Activated naive CD8-positive, alpha-beta T cell (primary cell): Measurements from ENCODE around the gene HAPLN1.

Experiments
- H3K27ac Mint-ChIP-seq: one replicate; pipeline ENCODE4 v1.8.0; 2021; ENCODE audit warnings: mixed read lengths
- H3K27me3 Mint-ChIP-seq: one replicate; pipeline ENCODE4 v1.8.0; 2021; ENCODE audit warnings: mixed read lengths
- H3K36me3 Mint-ChIP-seq: one replicate; pipeline ENCODE4 v1.8.0; 2021; ENCODE audit warnings: mixed read lengths
- H3K4me1 Mint-ChIP-seq: one replicate; pipeline ENCODE4 v1.8.0; 2021; ENCODE audit warnings: low read depth, mixed read lengths
- H3K4me3 Mint-ChIP-seq: one replicate; pipeline ENCODE4 v1.8.0; 2021; ENCODE audit warnings: mild to moderate bottlenecking, mixed read lengths
- H3K9me3 Mint-ChIP-seq: one replicate; pipeline ENCODE4 v1.8.0; 2021; ENCODE audit warnings: low read depth, mixed read lengths

HAPLN1 gene

DNA sequence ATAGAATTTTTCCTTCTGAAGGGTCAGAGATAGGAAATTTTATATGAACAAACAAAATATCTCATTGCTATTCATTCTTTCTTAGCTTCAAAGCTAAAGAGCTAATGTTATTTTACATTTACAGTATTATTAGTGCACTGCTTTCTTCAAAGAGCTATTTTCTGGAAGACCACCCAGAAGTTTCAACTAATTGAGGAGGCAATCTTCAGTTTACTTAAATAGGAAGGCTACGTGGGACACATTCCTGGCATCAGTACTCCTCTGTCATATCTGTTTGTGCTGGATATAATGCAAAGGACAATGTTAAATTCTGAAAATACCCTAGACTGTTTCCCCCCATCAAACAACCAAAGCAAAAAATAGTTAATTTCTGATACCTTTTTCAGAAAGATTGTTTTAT is 30.8 kb downstream of the HAPLN1 start:
- no peaks in the 10 kb centered on the region for H3K4me1 Mint-ChIP-seq
- H3K4me3 Mint-ChIP-seq = no peak overlapping the region
- peaks cover 14% of the 10 kb centered on the region for H3K27me3 Mint-ChIP-seq

DNA sequence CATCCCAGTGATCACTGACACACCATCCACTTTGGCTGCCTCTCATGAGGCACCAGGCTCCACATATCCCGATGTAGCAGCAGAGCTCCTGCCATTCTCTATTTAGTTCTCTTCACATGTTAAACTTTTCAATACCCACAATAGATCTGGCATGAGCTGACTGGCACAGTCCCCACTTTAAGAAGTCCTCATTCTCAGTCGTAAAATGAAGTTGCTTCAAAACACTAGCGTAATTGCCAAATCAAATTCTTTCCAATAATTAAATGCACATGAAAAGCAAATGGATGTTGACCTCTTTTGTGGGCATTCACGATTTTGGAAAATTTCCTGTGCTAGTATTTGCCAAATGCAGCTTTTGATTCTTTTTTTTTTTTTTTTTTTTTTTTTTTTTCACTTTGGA is 32.4 kb downstream of the HAPLN1 start:
- Mint-ChIP-seq H3K27ac (no peak overlapping the region), H3K36me3 (no peaks in the 10 kb centered on the region), H3K9me3 (no peaks in the 10 kb centered on the region), H3K4me1 (no peaks in the 10 kb centered on the region), H3K4me3 (no peak overlapping the region), H3K27me3 (peaks cover 14% of the 10 kb centered on the region)

More for the DNA sequence above, 30.8 kb downstream of the HAPLN1 start:
- H3K36me3 Mint-ChIP-seq = no peaks in the 10 kb centered on the region
- H3K27ac Mint-ChIP-seq = no peak overlapping the region
- no peaks in the 10 kb centered on the region for H3K9me3 Mint-ChIP-seq

DNA sequence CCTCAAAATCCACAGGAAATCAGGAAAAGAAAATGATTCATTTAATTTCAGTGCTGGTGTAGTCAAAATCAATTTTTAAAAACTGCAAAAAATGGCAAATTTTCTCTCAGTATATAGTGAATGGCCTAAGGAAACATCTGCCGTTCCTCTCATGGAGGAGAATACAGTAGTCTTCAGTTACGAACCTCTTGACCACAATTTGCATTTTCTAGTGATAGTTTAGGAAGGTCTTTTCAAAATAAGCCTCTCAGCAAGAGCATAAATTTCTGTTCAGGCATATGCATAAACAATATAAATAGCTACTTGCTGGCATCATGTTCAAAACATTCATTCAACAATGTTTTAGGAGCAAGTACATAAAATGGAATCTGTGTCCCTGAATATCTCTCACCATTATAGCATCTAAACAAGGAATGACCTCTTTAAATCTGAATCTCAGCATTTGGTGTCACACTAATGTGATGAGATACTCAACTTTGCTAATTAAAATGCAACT is 33.5 kb downstream of the HAPLN1 start:
- H3K36me3 Mint-ChIP-seq = no peaks in the 10 kb centered on the region
- H3K27me3 Mint-ChIP-seq = peaks cover 14% of the 10 kb centered on the region
- H3K4me3 Mint-ChIP-seq = no peak overlapping the region

DNA sequence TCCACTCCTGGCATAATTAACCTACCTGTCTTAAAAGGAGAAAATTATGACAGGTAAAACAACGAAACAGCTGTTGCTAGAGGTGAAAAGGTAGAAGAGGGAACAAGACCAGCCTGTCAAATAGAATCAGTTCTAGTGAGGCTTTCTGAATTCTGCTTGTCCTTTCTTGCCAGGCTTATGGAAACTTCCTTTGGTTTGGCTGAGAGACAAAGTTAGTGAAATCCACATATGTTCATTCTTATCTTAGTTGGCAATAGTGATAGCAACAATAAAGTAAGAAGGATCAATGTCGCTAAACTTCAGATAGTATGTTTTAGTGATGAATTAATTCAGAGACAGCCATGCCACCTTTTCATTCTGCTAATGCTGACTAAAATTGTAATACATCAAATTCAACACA is 34.4 kb downstream of the HAPLN1 start:
- H3K27ac Mint-ChIP-seq = no peak overlapping the region
- no peaks in the 10 kb centered on the region for H3K36me3 Mint-ChIP-seq
- peaks cover 12% of the 10 kb centered on the region for H3K27me3 Mint-ChIP-seq
- no peaks in the 10 kb centered on the region for H3K9me3 Mint-ChIP-seq
- no peaks in the 10 kb centered on the region for H3K4me1 Mint-ChIP-seq
- H3K4me3 Mint-ChIP-seq = no peak overlapping the region

More for the DNA sequence above, 33.5 kb downstream of the HAPLN1 start:
- no peaks in the 10 kb centered on the region for H3K9me3 Mint-ChIP-seq
- no peak overlapping the region for H3K27ac Mint-ChIP-seq
- no peaks in the 10 kb centered on the region for H3K4me1 Mint-ChIP-seq

- H3K27ac Mint-ChIP-seq = no peak overlapping the region
- no peak overlapping the region for H3K4me3 Mint-ChIP-seq
- H3K9me3 Mint-ChIP-seq = no peaks in the 10 kb centered on the region
- H3K36me3 Mint-ChIP-seq = no peaks in the 10 kb centered on the region
- H3K27me3 Mint-ChIP-seq = peaks cover 2% of the 10 kb centered on the region
- no peaks in the 10 kb centered on the region for H3K4me1 Mint-ChIP-seq
Observed at GRCh38 chr5:83683836-83684235, 36.8 kb downstream of the HAPLN1 start.

- peaks cover 3% of the 10 kb centered on the region for H3K27me3 Mint-ChIP-seq
- H3K9me3 Mint-ChIP-seq = no peaks in the 10 kb centered on the region
- no peak overlapping the region for H3K4me3 Mint-ChIP-seq
- H3K4me1 Mint-ChIP-seq = no peaks in the 10 kb centered on the region
- no peaks in the 10 kb centered on the region for H3K36me3 Mint-ChIP-seq
- H3K27ac Mint-ChIP-seq = no peak overlapping the region
Observed at GRCh38 chr5:83672646-83673045, 48.0 kb downstream of the HAPLN1 start.

DNA sequence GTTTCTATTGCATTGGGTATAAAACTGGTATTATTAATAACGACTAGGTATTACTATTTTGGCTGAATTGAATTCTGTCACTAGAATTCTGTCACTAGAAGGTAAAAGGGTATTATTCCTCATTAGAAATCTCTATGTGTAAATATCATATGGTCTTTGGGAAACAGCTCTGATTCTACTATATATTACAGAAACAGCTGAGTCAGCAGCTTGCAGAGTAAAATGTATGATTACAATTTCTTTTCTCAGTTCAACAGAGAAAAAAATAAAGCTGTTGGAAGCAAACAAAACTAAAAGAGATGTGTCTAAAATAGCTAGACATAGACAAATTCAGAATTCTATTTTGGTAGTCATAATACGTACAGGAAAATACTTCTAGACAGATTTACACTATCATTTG is 48.5 kb downstream of the HAPLN1 start:
- H3K36me3 Mint-ChIP-seq = no peaks in the 10 kb centered on the region
- H3K27ac Mint-ChIP-seq = no peak overlapping the region
- H3K9me3 Mint-ChIP-seq = no peaks in the 10 kb centered on the region
- H3K4me3 Mint-ChIP-seq = no peak overlapping the region
- peaks cover 3% of the 10 kb centered on the region for H3K27me3 Mint-ChIP-seq
- H3K4me1 Mint-ChIP-seq = no peaks in the 10 kb centered on the region

DNA sequence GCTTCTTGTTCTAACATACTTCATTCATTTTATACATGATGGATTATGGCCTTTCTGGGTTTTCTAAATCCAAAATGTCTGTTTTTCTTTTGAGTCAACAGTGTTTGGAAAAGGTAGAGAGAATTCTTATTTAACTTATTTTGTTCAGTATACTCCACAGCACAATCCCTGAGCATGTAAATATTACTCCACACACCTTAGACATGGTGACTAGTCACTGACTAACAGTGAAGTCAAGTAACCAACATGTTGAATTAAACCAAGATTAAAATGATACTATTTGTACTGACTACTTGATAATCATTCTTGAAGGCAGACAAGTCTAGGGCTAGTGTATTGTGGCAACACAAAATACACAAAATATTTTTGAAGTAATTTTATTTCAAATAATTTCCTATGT is 55.0 kb downstream of the HAPLN1 start:
- no peak overlapping the region for H3K27ac Mint-ChIP-seq
- H3K4me3 Mint-ChIP-seq = no peak overlapping the region
- peaks cover 8% of the 10 kb centered on the region for H3K27me3 Mint-ChIP-seq
- H3K9me3 Mint-ChIP-seq = no peaks in the 10 kb centered on the region
- no peaks in the 10 kb centered on the region for H3K4me1 Mint-ChIP-seq
- H3K36me3 Mint-ChIP-seq = no peaks in the 10 kb centered on the region

GRCh38 chr5:83662558-83662957 is 58.1 kb downstream of the HAPLN1 start:
- H3K27ac Mint-ChIP-seq = no peak overlapping the region
- no peaks in the 10 kb centered on the region for H3K36me3 Mint-ChIP-seq
- H3K4me3 Mint-ChIP-seq = no peak overlapping the region
- H3K9me3 Mint-ChIP-seq = no peaks in the 10 kb centered on the region
- H3K4me1 Mint-ChIP-seq = no peaks in the 10 kb centered on the region
- peaks cover 5% of the 10 kb centered on the region for H3K27me3 Mint-ChIP-seq

GRCh38 chr5:83657807-83658525 is 62.7 kb downstream of the HAPLN1 start:
- no peaks in the 10 kb centered on the region for H3K4me1 Mint-ChIP-seq
- H3K27ac Mint-ChIP-seq = no peak overlapping the region
- H3K9me3 Mint-ChIP-seq = no peaks in the 10 kb centered on the region
- H3K4me3 Mint-ChIP-seq = no peak overlapping the region
- H3K27me3 Mint-ChIP-seq = no peaks in the 10 kb centered on the region
- no peaks in the 10 kb centered on the region for H3K36me3 Mint-ChIP-seq

DNA sequence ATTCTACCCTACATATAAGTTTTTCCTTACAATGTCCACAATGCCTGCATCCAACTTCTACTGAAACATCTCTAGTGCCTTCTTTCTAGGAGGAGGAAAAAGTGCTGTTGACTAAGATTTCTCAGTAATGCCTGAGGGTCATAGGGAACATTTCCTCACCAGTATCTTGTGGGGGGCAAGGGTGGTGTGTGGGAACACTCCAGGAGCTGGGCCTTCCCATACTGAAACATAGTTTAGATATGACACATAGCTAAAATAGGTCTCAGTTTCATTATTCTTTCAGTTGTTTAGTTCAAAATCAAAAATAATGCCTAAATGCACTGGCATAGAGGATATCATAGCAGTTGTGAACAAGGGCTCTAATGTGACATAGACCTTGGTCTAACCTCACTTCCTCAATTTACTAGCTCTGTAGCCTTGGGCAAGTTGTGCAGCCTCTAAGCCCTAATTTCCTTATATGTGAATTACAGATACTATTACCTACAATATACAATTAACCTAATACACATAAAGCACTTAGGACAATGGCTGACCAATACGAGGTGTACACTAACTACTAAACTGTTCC is 66.1 kb downstream of the HAPLN1 start:
- Mint-ChIP-seq H3K36me3 (no peaks in the 10 kb centered on the region), H3K27ac (no peak overlapping the region), H3K27me3 (peaks cover 2% of the 10 kb centered on the region), H3K4me3 (no peak overlapping the region), H3K9me3 (no peaks in the 10 kb centered on the region), H3K4me1 (no peaks in the 10 kb centered on the region)

DNA sequence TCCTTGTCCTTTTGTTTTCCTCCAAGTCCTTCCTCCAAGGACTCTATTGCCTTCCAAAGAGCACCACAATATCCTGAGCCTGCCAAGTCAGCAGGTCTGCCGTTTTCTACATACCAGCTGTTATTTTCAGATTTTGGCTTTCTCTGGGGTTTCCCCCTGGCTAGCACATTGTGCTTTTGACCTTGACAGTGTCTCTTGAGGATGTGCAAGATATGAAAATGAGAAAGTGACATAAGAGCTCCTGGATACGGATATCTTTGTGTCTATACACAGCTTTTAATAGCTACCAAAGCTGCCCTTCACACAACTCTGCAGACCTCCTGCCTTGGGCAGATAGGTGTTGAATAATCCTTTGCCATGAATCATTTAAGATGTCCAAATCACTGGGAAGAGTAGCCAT is 67.0 kb downstream of the HAPLN1 start:
- no peaks in the 10 kb centered on the region for H3K36me3 Mint-ChIP-seq
- H3K4me1 Mint-ChIP-seq = no peaks in the 10 kb centered on the region
- no peaks in the 10 kb centered on the region for H3K9me3 Mint-ChIP-seq
- peaks cover 2% of the 10 kb centered on the region for H3K27me3 Mint-ChIP-seq
- H3K27ac Mint-ChIP-seq = no peak overlapping the region
- no peak overlapping the region for H3K4me3 Mint-ChIP-seq

DNA sequence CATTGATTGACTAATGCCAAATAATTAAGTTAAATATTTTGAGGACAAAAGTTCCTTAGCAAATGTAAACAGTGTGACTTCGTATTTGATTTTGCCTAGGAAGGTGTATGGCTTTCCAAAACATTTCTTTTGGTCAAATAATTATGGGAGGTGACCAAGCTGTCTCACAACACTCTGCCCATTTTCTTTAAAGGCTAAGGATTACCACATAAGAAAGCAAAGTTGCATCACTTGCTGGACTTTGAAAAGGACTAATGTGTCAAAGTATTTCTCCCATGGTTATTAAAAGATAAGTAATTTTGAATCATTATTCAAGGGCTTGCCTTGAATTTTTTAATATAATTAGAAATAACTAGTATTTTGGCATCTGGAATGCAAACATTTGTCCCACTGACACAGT is 74.7 kb downstream of the HAPLN1 start:
- no peaks in the 10 kb centered on the region for H3K9me3 Mint-ChIP-seq
- H3K4me1 Mint-ChIP-seq = no peaks in the 10 kb centered on the region
- H3K4me3 Mint-ChIP-seq = no peak overlapping the region
- peaks cover 4% of the 10 kb centered on the region for H3K27me3 Mint-ChIP-seq
- no peaks in the 10 kb centered on the region for H3K36me3 Mint-ChIP-seq
- H3K27ac Mint-ChIP-seq = no peak overlapping the region

- H3K36me3 Mint-ChIP-seq = no peaks in the 10 kb centered on the region
- H3K4me1 Mint-ChIP-seq = no peaks in the 10 kb centered on the region
- no peak overlapping the region for H3K4me3 Mint-ChIP-seq
- no peak overlapping the region for H3K27ac Mint-ChIP-seq
- H3K27me3 Mint-ChIP-seq = peaks cover 2% of the 10 kb centered on the region
- H3K9me3 Mint-ChIP-seq = no peaks in the 10 kb centered on the region
Observed at GRCh38 chr5:83644301-83644700, 76.4 kb downstream of the HAPLN1 start.

- no peaks in the 10 kb centered on the region for H3K4me1 Mint-ChIP-seq
- no peak overlapping the region for H3K4me3 Mint-ChIP-seq
- H3K27me3 Mint-ChIP-seq = peaks cover 4% of the 10 kb centered on the region
- H3K36me3 Mint-ChIP-seq = no peaks in the 10 kb centered on the region
- H3K27ac Mint-ChIP-seq = no peak overlapping the region
- H3K9me3 Mint-ChIP-seq = no peaks in the 10 kb centered on the region
Observed at GRCh38 chr5:83641946-83642345, 78.7 kb downstream of the HAPLN1 start.

GRCh38 chr5:83639911-83640310 is 80.7 kb downstream of the HAPLN1 start:
- peaks cover 4% of the 10 kb centered on the region for H3K27me3 Mint-ChIP-seq
- no peaks in the 10 kb centered on the region for H3K4me1 Mint-ChIP-seq
- no peak overlapping the region for H3K27ac Mint-ChIP-seq
- H3K9me3 Mint-ChIP-seq = no peaks in the 10 kb centered on the region
- no peak overlapping the region for H3K4me3 Mint-ChIP-seq
- no peaks in the 10 kb centered on the region for H3K36me3 Mint-ChIP-seq
